IMR-90 (cell line): Measurements from ENCODE around the gene ATRAID. TPM values are rescaled to one million over a fixed set of nuclear protein-coding genes. Genes with fewer than 3 reads are reported as not detected.

Source experiments
- ATAC-seq: fragments of 200-7000 bp; cut with Tn5 transposase; 2 replicates; pipeline ENCODE4 v1.9.1; 2020; ENCODE audit warnings: low read depth, mild to moderate bottlenecking, moderate library complexity
- BruUV-seq: library from RNA; stranded (reverse); fragments of 400-500 nt; replicated peaks from 2 replicates; lab custom pipeline; 2021; lab: Mats Ljungman, UMichigan
- CTCF ChIA-PET: fragments of 300-600 bp; formaldehyde crosslinking; extraction: SDS; loops from one replicate; lab custom pipeline; 2021; ENCODE audit warnings: antibody characterized with exemption; lab: Yijun Ruan, JAX
- POLR2A ChIA-PET: fragments of 300-600 bp; sonication (Branson Sonifier 250); formaldehyde crosslinking; loops from one replicate; lab custom pipeline; 2022; ENCODE audit warnings: antibody characterized with exemption; ENCODE audit not compliant: unreplicated experiment; lab: Charles Lee
- DNase-seq: peaks from one replicate; pipeline ENCODE4 v3.0.0; 2013
- H2AFZ ChIP-seq: replicated peaks from 2 replicates; pipeline ENCODE3; 2013; ENCODE audit warnings: low read length, mild to moderate bottlenecking; ENCODE audit not compliant: poor library complexity
- H2AK5ac ChIP-seq: 2 replicates; pipeline ENCODE4 v1.6.1; 2013; ENCODE audit warnings: low read depth, low read length, inconsistent platforms
- H2AK9ac ChIP-seq: replicated peaks from 2 replicates; pipeline ENCODE3; 2013; ENCODE audit warnings: mild to moderate bottlenecking, low read depth, low read length, moderate library complexity; ENCODE audit not compliant: poor library complexity
- H2BK120ac ChIP-seq: 2 replicates; pipeline ENCODE4 v1.6.1; 2013; ENCODE audit warnings: low read depth, low read length, inconsistent platforms
- H2BK15ac ChIP-seq: 3 replicates; pipeline ENCODE4 v1.6.1; 2013; ENCODE audit warnings: low read depth, low read length, inconsistent platforms
- H2BK20ac ChIP-seq: 2 replicates; pipeline ENCODE4 v1.6.1; 2013; ENCODE audit warnings: low read depth, mild to moderate bottlenecking, inconsistent platforms, low read length, moderate library complexity
- H2BK5ac ChIP-seq: 2 replicates; pipeline ENCODE4 v1.6.1; 2013; ENCODE audit warnings: mild to moderate bottlenecking, low read depth, low read length, inconsistent platforms; ENCODE audit not compliant: poor library complexity, severe bottlenecking
- H3K14ac ChIP-seq: replicated peaks from 2 replicates; pipeline ENCODE4 v1.6.1; 2013; ENCODE audit warnings: low read depth, low read length, inconsistent platforms
- H3K18ac ChIP-seq: 2 replicates; pipeline ENCODE4 v1.6.1; 2013; ENCODE audit warnings: low read depth, low read length, control low read depth
- H3K23ac ChIP-seq: 2 replicates; pipeline ENCODE4 v1.6.1; 2013; ENCODE audit warnings: low read depth, low read length, inconsistent platforms
- H3K27ac ChIP-seq: 2 replicates; pipeline ENCODE4 v1.5.1; 2013; ENCODE audit warnings: mild to moderate bottlenecking, control low read depth, low read length; ENCODE audit not compliant: insufficient read depth
- H3K27me3 ChIP-seq: 2 replicates; pipeline ENCODE4 v1.6.1; 2013; ENCODE audit warnings: low read length; ENCODE audit not compliant: control insufficient read depth, insufficient read depth
- H3K36me3 ChIP-seq: 2 replicates; pipeline ENCODE4 v1.6.1; 2013; ENCODE audit warnings: low read length, mixed read lengths; ENCODE audit not compliant: control insufficient read depth, insufficient read depth
- H3K4ac ChIP-seq: 2 replicates; pipeline ENCODE4 v1.6.1; 2013; ENCODE audit warnings: low read depth, low read length, inconsistent platforms
- H3K4me1 ChIP-seq: 2 replicates; pipeline ENCODE4 v1.6.1; 2013; ENCODE audit warnings: low read length, mixed read lengths; ENCODE audit not compliant: control insufficient read depth, insufficient read depth
- H3K4me2 ChIP-seq: 2 replicates; pipeline ENCODE4 v1.6.1; 2013; ENCODE audit warnings: low read depth, mild to moderate bottlenecking, control low read depth, low read length, moderate library complexity
- H3K4me3 ChIP-seq: 2 replicates; pipeline ENCODE4 v1.5.1; 2013; ENCODE audit warnings: low read depth, mild to moderate bottlenecking, control low read depth, low read length, moderate library complexity; ENCODE audit not compliant: insufficient read depth
- H3K56ac ChIP-seq: 2 replicates; pipeline ENCODE4 v1.6.1; 2013; ENCODE audit warnings: low read length, inconsistent platforms; ENCODE audit not compliant: insufficient read depth; ENCODE audit errors: extremely low read depth
- H3K79me1 ChIP-seq, 2 experiments: 2 replicates each; pipeline ENCODE4 v1.6.1; 2013; ENCODE audit warnings: low read length in 2 of 2, inconsistent platforms in 1 of 2, low read depth in 1 of 2
- H3K9ac ChIP-seq: 2 replicates; pipeline ENCODE4 v1.6.1; 2013; ENCODE audit warnings: low read depth, low read length, control low read depth
- H3K9me1 ChIP-seq: 2 replicates; pipeline ENCODE4 v1.6.1; 2013; ENCODE audit warnings: low read length, inconsistent platforms; ENCODE audit not compliant: insufficient read depth
- H3K9me3 ChIP-seq: 2 replicates; pipeline ENCODE4 v1.6.1; 2013; ENCODE audit warnings: low read length; ENCODE audit not compliant: control insufficient read depth, insufficient read depth
- H4K20me1 ChIP-seq: 2 replicates; pipeline ENCODE4 v1.6.1; 2013; ENCODE audit warnings: low read length, inconsistent platforms; ENCODE audit not compliant: insufficient read depth
- H4K5ac ChIP-seq: 2 replicates; pipeline ENCODE4 v1.6.1; 2013; ENCODE audit warnings: mild to moderate bottlenecking, low read depth, low read length, control low read depth
- H4K8ac ChIP-seq, 2 experiments: 2 replicates each; pipeline ENCODE4 v1.6.1; 2013; ENCODE audit warnings: low read depth in 2 of 2, low read length in 2 of 2, control low read depth in 1 of 2, inconsistent platforms in 1 of 2
- H4K91ac ChIP-seq: 2 replicates; pipeline ENCODE4 v1.6.1; 2013; ENCODE audit warnings: low read depth, low read length, inconsistent platforms; ENCODE audit not compliant: insufficient read depth
- BHLHE40 ChIP-seq: fragments of 150-350 bp; IDR thresholded peaks from 2 replicates; pipeline ENCODE4 v1.6.1; 2016; ENCODE audit warnings: mild to moderate bottlenecking, low read depth, low read length
- CEBPB ChIP-seq: IDR thresholded peaks from 2 replicates; pipeline ENCODE4 v1.6.1; 2012; ENCODE audit warnings: low read depth, low read length, improper control_type of control experiment
- CHD1 ChIP-seq: IDR thresholded peaks from 2 replicates; pipeline ENCODE4 v1.6.1; 2012; ENCODE audit warnings: low read depth, low read length, improper control_type of control experiment
- CTCF ChIP-seq: conservative IDR thresholded peaks from 2 replicates; pipeline ENCODE4 v1.5.1; 2012; ENCODE audit warnings: mild to moderate bottlenecking, low read depth, low read length, improper control_type of control experiment
- ELK1 ChIP-seq: fragments of 150-350 bp; IDR thresholded peaks from 2 replicates; pipeline ENCODE4 v1.6.1; 2016; ENCODE audit warnings: low read depth, mild to moderate bottlenecking, low read length, moderate library complexity, borderline replicate concordance
- FOS ChIP-seq: fragments of 150-350 bp; IDR thresholded peaks from 2 replicates; pipeline ENCODE4 v1.6.1; 2016; ENCODE audit warnings: low read depth, low read length
- MAFK ChIP-seq: IDR thresholded peaks from 2 replicates; pipeline ENCODE4 v1.6.1; 2012; ENCODE audit warnings: low read depth, low read length, improper control_type of control experiment
- MAZ ChIP-seq: IDR thresholded peaks from 2 replicates; pipeline ENCODE4 v1.6.1; 2012; ENCODE audit warnings: low read depth, mild to moderate bottlenecking, low read length, improper control_type of control experiment, moderate library complexity, borderline replicate concordance
- MXI1 ChIP-seq: IDR thresholded peaks from 2 replicates; pipeline ENCODE4 v1.6.1; 2012; ENCODE audit warnings: low read depth, mild to moderate bottlenecking, low read length, moderate library complexity, borderline replicate concordance
- NFE2L2 ChIP-seq: fragments of 150-350 bp; IDR thresholded peaks from 2 replicates; pipeline ENCODE4 v1.6.1; 2016; ENCODE audit warnings: low read depth, mild to moderate bottlenecking, low read length
- POLR2A ChIP-seq: IDR thresholded peaks from 2 replicates; pipeline ENCODE4 v1.6.1; 2012; ENCODE audit warnings: mild to moderate bottlenecking, low read depth, low read length
- RAD21 ChIP-seq: IDR thresholded peaks from 2 replicates; pipeline ENCODE4 v1.6.1; 2012; ENCODE audit warnings: low read length, improper control_type of control experiment
- RCOR1 ChIP-seq: IDR thresholded peaks from 2 replicates; pipeline ENCODE4 v1.6.1; 2012; ENCODE audit warnings: mild to moderate bottlenecking, low read length, improper control_type of control experiment; ENCODE audit not compliant: insufficient replicate concordance
- RFX5 ChIP-seq: IDR thresholded peaks from 2 replicates; pipeline ENCODE4 v1.8.0; 2012; ENCODE audit warnings: low read depth, mild to moderate bottlenecking, low read length, moderate library complexity
- SMC3 ChIP-seq: fragments of 150-350 bp; IDR thresholded peaks from 2 replicates; pipeline ENCODE4 v1.6.1; 2016; ENCODE audit warnings: low read depth, mild to moderate bottlenecking, antibody characterized with exemption, low read length, moderate library complexity
- USF2 ChIP-seq: fragments of 150-350 bp; IDR thresholded peaks from 2 replicates; pipeline ENCODE4 v1.6.1; 2017; ENCODE audit warnings: mild to moderate bottlenecking, antibody characterized with exemption, low read length, low read depth
- dilution Hi-C: fragments of 300-500 bp; cut with HindIII; formaldehyde crosslinking; loops from one replicate; pipeline ENCODE4 v1.14.3; 2018; ENCODE audit warnings: low sequenced_read_pairs; ENCODE audit not compliant: unreplicated experiment
- in situ Hi-C: fragments of 300-500 bp; cut with MboI; formaldehyde crosslinking; loops from 3 replicates; pipeline ENCODE4 v1.14.3; 2019; ENCODE audit warnings: low sequenced_read_pairs, inconsistent platforms, mixed read lengths
- intact Hi-C: fragments of 100-400 bp; cut with micrococcal nuclease; formaldehyde crosslinking; loops from 2 replicates; pipeline ENCODE4 v1.10.0; 2022
- polyA plus RNA-seq, 3 experiments: library from polyadenylated mRNA; depleted of rRNA; stranded (reverse); fragments of >200 nt; gene quantifications; 2 replicates each; pipeline ENCODE4 v1.2.3, GENCODE V29; 2012; ENCODE audit warnings: low replicate concordance in 1 of 3
- total RNA-seq: library from RNA; depleted of rRNA; stranded (reverse); fragments of >200 nt; gene quantifications from 2 replicates; pipeline ENCODE4 v1.2.3, GENCODE V29; 2012

The ATRAID gene
- total and polyA plus RNA-seq, 2 of the 4 experiments (the other 2 are of a cell fraction): 138 to 173 TPM

GRCh38 chr2:27265536-27265870 is 53.7 kb downstream of the ATRAID start:
- H4K8ac ChIP-seq: no peak overlapping the region
- H2BK5ac ChIP-seq: no peak overlapping the region
- BruUV-seq: no TSS peak
- H3K79me1 ChIP-seq: no peaks in the 10 kb centered on the region
- H3K23ac ChIP-seq: 0 out of 2 replicates have a peak overlapping the region, but pooled peaks have one; percentile 11
- ATAC-seq (no peak), DNase-seq (no peak)
- no peak overlapping the region for H2BK15ac ChIP-seq
- H3K9me3 ChIP-seq: no peaks in the 10 kb centered on the region; the same call in 1 of the 2 replicates
- CTCF ChIA-PET: interaction anchor here (0.7 to 1.8 kb wide), 5 partner anchors 8 to 28 kb away, joined by 3 to 6 read pairs (median 3); no protein-coding TSS in a partner anchor
- H2BK20ac ChIP-seq: no peak overlapping the region
- H3K14ac ChIP-seq: no peak overlapping the region
- H3K9ac ChIP-seq: no peak overlapping the region
- no peaks in the 10 kb centered on the region for H4K20me1 ChIP-seq
- H3K4me3 ChIP-seq: no peak overlapping the region
- in situ Hi-C loops: no loop called here
- H3K27me3 ChIP-seq: peaks cover 80% of the 10 kb centered on the region
- POLR2A ChIA-PET: no interaction called here
- H3K27ac ChIP-seq: no peak overlapping the region
- no peak overlapping the region for H3K4ac ChIP-seq
- no peak overlapping the region for H4K91ac ChIP-seq
- no peak overlapping the region for H3K56ac ChIP-seq
- peaks cover 4% of the 10 kb centered on the region; the same call in 1 of the 2 replicates for H3K4me1 ChIP-seq
- dilution Hi-C loops: no loop called here
- no peak overlapping the region for H4K5ac ChIP-seq
- H2AFZ ChIP-seq: no peak overlapping the region
- no peak overlapping the region for H2BK120ac ChIP-seq
- H3K18ac ChIP-seq: no peak overlapping the region
- H3K4me2 ChIP-seq: no peak overlapping the region
- no peak overlapping the region for H2AK5ac ChIP-seq
- no peak overlapping the region for H2AK9ac ChIP-seq
- no peaks in the 10 kb centered on the region for H3K9me1 ChIP-seq
- no peaks in the 10 kb centered on the region for H3K36me3 ChIP-seq
- TF ChIP-seq USF2 (no peak), BHLHE40 (no peak), CTCF (no peak), MAFK (no peak), RCOR1 (no peak), FOS (no peak), SMC3 (no peak), CHD1 (no peak), MXI1 (no peak), NFE2L2 (no peak), POLR2A (no peak), MAZ (no peak), CEBPB (no peak), RAD21 (no peak), RFX5 (no peak), ELK1 (no peak)
- intact Hi-C loops: no loop called here
